GM12891 (cell line): ENCODE results near the gene NLK.
A peak's percentile ranks its signal among the peaks of the same experiment; 100 is the strongest.

Experiments
- DNase-seq: peaks from one replicate; pipeline ENCODE4 v3.0.0; 2011; ENCODE audit warnings: low spot score; ENCODE audit not compliant: insufficient read length
- FAIRE-seq: peaks from 2 replicates; lab custom pipeline; 2011; peaks lifted over from hg19 to GRCh38; lab: Jason Lieb, UNC
- PAX5 ChIP-seq: IDR thresholded peaks from 2 replicates; pipeline ENCODE4 v1.6.1; 2011; ENCODE audit warnings: low read length, moderate library complexity, mild to moderate bottlenecking; ENCODE audit not compliant: insufficient read depth, severe bottlenecking
- POLR2A ChIP-seq: IDR thresholded peaks from 2 replicates; pipeline ENCODE4 v1.6.1; 2011; ENCODE audit warnings: low read depth, low read length, control low read depth
- POLR2AphosphoS5 ChIP-seq: IDR thresholded peaks from 2 replicates; pipeline ENCODE4 v1.6.1; 2011; ENCODE audit warnings: low read depth, low read length, control low read depth
- POU2F2 ChIP-seq: IDR thresholded peaks from 2 replicates; pipeline ENCODE4 v1.6.1; 2011; ENCODE audit warnings: low read depth, mild to moderate bottlenecking, control low read depth, low read length, moderate library complexity
- SPI1 ChIP-seq: IDR thresholded peaks from 2 replicates; pipeline ENCODE4 v1.6.1; 2011; ENCODE audit warnings: low read depth, low read length, control low read depth
- TAF1 ChIP-seq: IDR thresholded peaks from 2 replicates; pipeline ENCODE4 v1.6.1; 2011; ENCODE audit warnings: low read depth, low read length, control low read depth

The NLK gene

GRCh38 chr17:28040406-28040805 lies 2.1 kb upstream of the NLK start:
- FAIRE-seq (no peak), DNase-seq (no peak)
- no peak for TF ChIP-seq TAF1
- no peak for TF ChIP-seq POLR2AphosphoS5
- no peak for TF ChIP-seq PAX5
- no peak for TF ChIP-seq POLR2A
- no peak for TF ChIP-seq POU2F2
- no peak for TF ChIP-seq SPI1

- DNase-seq = peak; percentile 92
- peak; percentile 60 for TF ChIP-seq POLR2A
- 0 out of 2 replicates have a peak, but pooled peaks have one; percentile 48 for TF ChIP-seq TAF1
- TF ChIP-seq SPI1 = no peak
- TF ChIP-seq PAX5 = no peak
- TF ChIP-seq POU2F2 = no peak
- TF ChIP-seq POLR2AphosphoS5 = peak; percentile 55; the same call in 1 of the 2 replicates
- peak; percentile 98 for FAIRE-seq
Observed at GRCh38 chr17:28041068-28041843, 1.2 kb upstream of the NLK start.

- no peak for DNase-seq
- no peak for FAIRE-seq
- TF ChIP-seq POLR2AphosphoS5 = no peak
- TF ChIP-seq POLR2A = no peak
- no peak for TF ChIP-seq PAX5
- no peak for TF ChIP-seq POU2F2
- TF ChIP-seq TAF1 = no peak
- no peak for TF ChIP-seq SPI1
Observed at GRCh38 chr17:28041844-28042656, 427 bp upstream of the NLK start.

- FAIRE-seq (no peak), DNase-seq (no peak)
- TF ChIP-seq POLR2AphosphoS5 = no peak
- no peak for TF ChIP-seq TAF1
- TF ChIP-seq PAX5 = no peak
- no peak for TF ChIP-seq POU2F2
- no peak for TF ChIP-seq SPI1
- TF ChIP-seq POLR2A = no peak
Observed at GRCh38 chr17:28042721-28043291, 329 bp downstream of the NLK start.

GRCh38 chr17:28043296-28043695 lies 819 bp downstream of the NLK start:
- TF ChIP-seq POLR2AphosphoS5 = no peak
- TF ChIP-seq POU2F2 = no peak
- no peak for TF ChIP-seq TAF1
- no peak for TF ChIP-seq POLR2A
- TF ChIP-seq PAX5 = no peak
- TF ChIP-seq SPI1 = no peak
- DNase-seq (no peak), FAIRE-seq (no peak)

- FAIRE-seq = no peak
Observed at GRCh38 chr17:28043741-28044140, 1.3 kb downstream of the NLK start.

GRCh38 chr17:28045304-28045703 lies 2.8 kb downstream of the NLK start:
- no peak for TF ChIP-seq POLR2AphosphoS5
- no peak for TF ChIP-seq PAX5
- TF ChIP-seq SPI1 = no peak
- no peak for TF ChIP-seq POLR2A
- TF ChIP-seq TAF1 = no peak
- no peak for TF ChIP-seq POU2F2
- FAIRE-seq (no peak), DNase-seq (no peak)

More at GRCh38 chr17:28043741-28044140, 1.3 kb downstream of the NLK start:
- no peak for DNase-seq
- no peak for TF ChIP-seq TAF1
- TF ChIP-seq POU2F2 = no peak
- no peak for TF ChIP-seq POLR2AphosphoS5
- TF ChIP-seq PAX5 = no peak
- TF ChIP-seq SPI1 = no peak
- no peak for TF ChIP-seq POLR2A

- TF ChIP-seq PAX5 (no peak), POLR2AphosphoS5 (no peak), POU2F2 (peak; percentile 51; the same call in 1 of the 2 replicates)
- peak; percentile 73 for FAIRE-seq
- no peak for DNase-seq
Observed at GRCh38 chr17:28046034-28046825, 3.8 kb downstream of the NLK start.
